Thoracic aorta (tissue), 2 donors: ENCODE data around the gene OR2A7. TPM values are rescaled to one million over a fixed set of nuclear protein-coding genes. Genes with fewer than 3 reads are reported as not detected.
"Not testable (repeated sequence)": the region's sequence is repeated elsewhere in the genome, so short reads cannot be mapped to it uniquely, and the experiment has no call there.

Experiments
- ATAC-seq: fragments of 150-250 bp; one replicate; pipeline ENCODE4 v1.8.0; 2017; ENCODE audit warnings: low read depth; ENCODE audit not compliant: insufficient number of reproducible peaks, low FRiP score
- DNase-seq: peaks from one replicate; pipeline ENCODE4 v3.0.0-alpha.2; 2020; ENCODE audit warnings: low spot score
- H3K27ac ChIP-seq, 2 donors: fragments of 200-600 bp; sonication (generic); 1 replicate in 1 of 2; 2 replicates in 1 of 2; pipeline ENCODE4 v1.5.1; 2016; ENCODE audit warnings: mild to moderate bottlenecking in 2 of 2, moderate library complexity in 2 of 2
- H3K27me3 ChIP-seq: fragments of 200-600 bp; sonication (generic); replicated peaks from 2 replicates; pipeline ENCODE4 v1.6.0; 2016; ENCODE audit warnings: mild to moderate bottlenecking; ENCODE audit not compliant: insufficient read depth
- H3K36me3 ChIP-seq: fragments of 200-600 bp; sonication (generic); one replicate; pipeline ENCODE4 v1.5.1; 2016
- H3K4me1 ChIP-seq, 2 donors: fragments of 200-600 bp; sonication (generic); 1 replicate in 1 of 2; 2 replicates in 1 of 2; pipeline versions ENCODE4 v1.5.1 to v1.6.0; 2016; ENCODE audit warnings: low read depth in 2 of 2, mild to moderate bottlenecking in 1 of 2; ENCODE audit not compliant: control insufficient read depth in 1 of 2
- H3K4me3 ChIP-seq: fragments of 200-600 bp; sonication (generic); 2 replicates; pipeline ENCODE4 v1.5.1; 2016; ENCODE audit warnings: mild to moderate bottlenecking
- H3K9me3 ChIP-seq: fragments of 200-600 bp; sonication (generic); 2 replicates; pipeline ENCODE4 v1.5.1; 2016
- total RNA-seq, 2 donors: library from RNA; depleted of rRNA; stranded (reverse); fragments of >200 nt; gene quantifications; one replicate each; pipeline versions ENCODE4 v1.1.0 to v1.2.3, GENCODE V29; 2016

OR2A7 gene, protein sequence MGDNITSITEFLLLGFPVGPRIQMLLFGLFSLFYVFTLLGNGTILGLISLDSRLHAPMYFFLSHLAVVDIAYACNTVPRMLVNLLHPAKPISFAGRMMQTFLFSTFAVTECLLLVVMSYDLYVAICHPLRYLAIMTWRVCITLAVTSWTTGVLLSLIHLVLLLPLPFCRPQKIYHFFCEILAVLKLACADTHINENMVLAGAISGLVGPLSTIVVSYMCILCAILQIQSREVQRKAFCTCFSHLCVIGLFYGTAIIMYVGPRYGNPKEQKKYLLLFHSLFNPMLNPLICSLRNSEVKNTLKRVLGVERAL
- total RNA-seq, result 1 to 10 TPM in 1 of 2 donors, under 1 TPM in 1; 0.95 to 2.0 TPM

DNA sequence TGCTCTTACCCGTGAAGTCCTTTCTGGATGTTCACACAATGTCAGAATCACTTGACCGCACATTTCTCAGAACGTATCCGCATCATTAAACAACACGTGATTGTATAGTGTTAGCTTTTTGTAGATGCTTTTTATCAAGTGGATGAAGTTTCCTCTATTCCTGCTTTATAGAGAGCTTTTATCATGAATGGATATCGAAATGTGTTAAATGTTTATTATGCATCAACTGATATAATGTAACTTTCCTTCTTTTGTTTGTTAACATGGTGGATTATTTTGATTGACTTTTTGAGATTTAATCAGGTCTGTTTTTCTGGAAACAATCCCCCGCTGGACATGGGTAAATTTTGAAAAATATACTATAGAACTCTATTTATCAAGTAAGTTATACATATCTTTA is at the start of gene OR2A7:
Gene OR2A7 (minus strand): TSS at position 101 of the 400 bp plus-strand sequence. CDS start 5,164 bp downstream, outside the sequence.
- not testable (repeated sequence) for H3K4me3 ChIP-seq, H3K36me3 ChIP-seq, DNase-seq, H3K9me3 ChIP-seq, H3K4me1 ChIP-seq, H3K27me3 ChIP-seq, ATAC-seq, H3K27ac ChIP-seq

DNA sequence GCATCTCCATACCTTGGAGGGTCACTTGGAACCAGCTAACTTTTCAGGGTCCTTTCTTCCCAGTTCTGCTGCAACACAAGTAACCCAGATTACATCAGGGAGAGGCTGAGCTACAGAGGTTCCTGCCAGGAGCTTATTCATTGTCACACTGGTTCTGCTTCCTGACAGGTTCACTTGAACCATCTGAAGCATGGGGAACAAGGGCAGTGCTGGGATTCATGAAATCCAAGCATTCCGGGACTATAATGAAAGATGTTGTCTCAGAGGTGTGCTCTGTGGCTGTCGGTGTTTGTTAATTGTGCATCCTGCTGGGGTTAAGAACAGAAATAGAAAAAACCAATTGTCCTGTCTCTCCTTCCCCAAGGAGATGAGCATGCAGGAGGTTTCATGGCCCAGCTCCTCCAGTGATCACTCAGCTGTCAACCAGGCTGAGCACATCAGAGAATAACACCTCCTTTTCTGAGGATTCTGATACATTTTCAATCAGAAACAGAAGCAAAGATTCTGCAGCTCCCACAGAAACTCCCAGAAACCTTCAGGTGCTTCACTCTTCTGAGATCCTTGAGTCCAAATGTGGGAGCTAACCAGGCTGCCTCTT is 47.4 kb upstream of the OR2A7 start, which contains the start of gene OR2A1:
Gene OR2A1 (plus strand): TSS at position 548 of the 598 bp plus-strand sequence. CDS start 5,706 bp downstream, outside the sequence.
- not testable (repeated sequence) for ATAC-seq

DNA sequence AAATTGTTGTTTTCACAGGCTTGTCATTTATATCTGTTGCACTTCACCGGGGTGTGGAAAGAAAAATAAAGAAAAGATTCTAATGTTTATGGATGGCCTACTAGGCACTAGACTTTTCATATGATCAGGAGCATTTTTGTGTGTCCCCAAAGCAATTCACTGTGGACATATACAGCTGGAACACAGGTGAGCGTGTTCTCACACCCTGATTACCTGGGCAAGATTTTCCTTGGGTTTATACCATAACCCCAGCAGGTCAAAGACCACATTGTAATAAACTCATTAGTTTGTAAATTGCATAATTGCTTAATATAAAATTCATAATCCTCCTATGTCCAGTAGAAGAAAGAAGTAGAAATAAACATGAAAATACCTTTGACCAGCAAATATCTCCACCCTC is 46.6 kb upstream of the OR2A7 start:
- not testable (repeated sequence) for DNase-seq, ATAC-seq, H3K4me1 ChIP-seq, H3K27me3 ChIP-seq, H3K27ac ChIP-seq, H3K36me3 ChIP-seq, H3K4me3 ChIP-seq, H3K9me3 ChIP-seq

More for the DNA sequence above, 47.4 kb upstream of the OR2A7 start, which contains the start of gene OR2A1:
- not testable (repeated sequence) for H3K4me1 ChIP-seq, H3K36me3 ChIP-seq, H3K27me3 ChIP-seq, H3K4me3 ChIP-seq, H3K27ac ChIP-seq, H3K9me3 ChIP-seq, DNase-seq

DNA sequence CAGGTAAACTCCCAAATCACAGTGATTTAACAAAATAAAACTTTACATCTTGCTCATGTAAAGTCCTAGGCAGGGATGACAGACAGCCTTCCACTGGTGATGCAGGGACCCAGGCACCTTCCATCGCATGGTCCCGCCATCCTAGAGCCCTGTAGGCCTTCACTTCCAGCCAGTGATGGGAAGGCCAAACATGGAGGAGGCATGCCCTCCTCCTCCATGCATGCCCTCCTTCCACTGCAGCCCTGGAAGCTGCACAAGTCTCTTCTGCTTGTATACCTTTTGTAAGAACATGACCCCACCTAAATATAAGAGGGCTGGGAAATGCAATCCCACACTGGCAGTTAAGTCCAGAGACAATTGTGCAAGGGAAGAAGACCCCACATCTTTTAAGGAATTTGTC is 45.1 kb upstream of the OR2A7 start:
- not testable (repeated sequence) for H3K4me1 ChIP-seq, ATAC-seq, H3K36me3 ChIP-seq, DNase-seq, H3K27ac ChIP-seq, H3K27me3 ChIP-seq, H3K9me3 ChIP-seq, H3K4me3 ChIP-seq

DNA sequence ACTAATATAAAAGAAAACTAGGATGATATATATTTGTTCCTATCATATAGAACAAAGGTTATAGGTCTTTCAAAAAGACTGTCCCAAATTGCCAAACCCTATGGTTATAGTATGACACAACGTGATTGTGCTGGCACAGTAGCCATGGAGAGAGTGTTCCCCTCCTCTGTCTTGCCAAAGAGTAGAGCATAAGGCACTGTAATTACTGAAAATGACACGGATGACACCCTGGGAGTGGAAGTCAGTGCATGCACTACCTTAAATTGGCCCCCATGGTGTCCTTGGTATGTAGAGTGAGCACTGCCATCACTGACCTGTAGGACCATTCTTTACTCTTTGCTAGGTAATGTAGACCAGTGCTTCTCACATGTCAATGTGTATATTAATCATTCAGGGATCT is 40.6 kb upstream of the OR2A7 start:
- ATAC-seq, H3K9me3 ChIP-seq, H3K4me1 ChIP-seq, DNase-seq, H3K27ac ChIP-seq, H3K36me3 ChIP-seq, H3K4me3 ChIP-seq, H3K27me3 ChIP-seq: not testable (repeated sequence)

DNA sequence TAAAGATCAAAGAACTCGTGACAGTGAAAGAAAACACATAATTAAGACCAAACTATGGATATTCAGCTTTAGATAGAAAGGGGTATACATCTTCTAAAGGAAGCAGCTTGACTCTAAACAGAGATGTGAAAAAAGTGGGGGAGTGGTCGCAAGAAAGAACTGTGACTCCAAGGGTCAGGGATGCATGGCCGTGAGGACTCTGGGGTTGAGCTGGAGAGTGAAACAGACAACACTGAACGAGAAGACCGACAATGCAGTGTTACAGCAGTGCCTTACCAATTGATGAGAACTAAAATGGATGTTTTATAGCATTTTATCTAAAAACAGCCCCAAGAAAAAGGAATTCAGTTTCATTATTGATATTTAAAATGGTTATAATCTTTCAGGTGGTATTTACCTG is 39.0 kb upstream of the OR2A7 start:
- not testable (repeated sequence) for H3K27me3 ChIP-seq, H3K27ac ChIP-seq, H3K4me1 ChIP-seq, H3K9me3 ChIP-seq, H3K4me3 ChIP-seq, H3K36me3 ChIP-seq, DNase-seq, ATAC-seq

DNA sequence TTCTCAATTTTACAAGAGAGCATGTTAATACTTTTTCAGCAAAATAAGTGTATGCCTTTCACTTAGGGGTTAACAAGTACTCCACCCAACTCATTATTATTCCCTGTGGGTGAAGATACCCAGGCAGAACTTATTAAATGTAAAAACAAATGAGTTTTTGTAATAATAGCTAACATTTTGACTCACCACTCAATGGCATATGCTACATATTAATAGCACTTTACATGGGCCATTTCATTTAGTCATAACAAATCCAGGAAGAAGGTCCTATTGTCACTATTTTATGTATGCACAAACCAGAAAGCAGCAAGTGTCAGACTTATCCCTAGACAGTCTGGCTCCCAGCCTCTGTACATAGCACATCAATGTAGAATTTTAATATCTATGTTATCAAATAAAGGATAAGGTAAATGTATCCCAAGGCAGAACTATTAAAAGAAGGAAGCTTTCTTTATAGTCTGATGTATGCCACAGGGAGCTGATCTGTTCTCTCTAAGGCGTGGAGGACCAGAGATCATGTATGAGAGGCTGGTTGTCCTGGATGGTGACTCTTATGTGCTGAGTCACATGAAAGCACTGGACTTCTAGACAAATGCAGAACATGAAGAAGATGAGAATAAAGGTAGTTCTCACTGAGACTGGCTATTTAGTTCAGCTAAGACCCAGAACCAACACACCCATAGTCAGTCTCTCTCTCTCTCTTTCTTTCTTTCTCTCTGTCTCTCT is 38.1 kb upstream of the OR2A7 start:
- not testable (repeated sequence) for H3K4me1 ChIP-seq, H3K4me3 ChIP-seq, H3K27me3 ChIP-seq, DNase-seq, H3K36me3 ChIP-seq, H3K9me3 ChIP-seq, ATAC-seq, H3K27ac ChIP-seq

DNA sequence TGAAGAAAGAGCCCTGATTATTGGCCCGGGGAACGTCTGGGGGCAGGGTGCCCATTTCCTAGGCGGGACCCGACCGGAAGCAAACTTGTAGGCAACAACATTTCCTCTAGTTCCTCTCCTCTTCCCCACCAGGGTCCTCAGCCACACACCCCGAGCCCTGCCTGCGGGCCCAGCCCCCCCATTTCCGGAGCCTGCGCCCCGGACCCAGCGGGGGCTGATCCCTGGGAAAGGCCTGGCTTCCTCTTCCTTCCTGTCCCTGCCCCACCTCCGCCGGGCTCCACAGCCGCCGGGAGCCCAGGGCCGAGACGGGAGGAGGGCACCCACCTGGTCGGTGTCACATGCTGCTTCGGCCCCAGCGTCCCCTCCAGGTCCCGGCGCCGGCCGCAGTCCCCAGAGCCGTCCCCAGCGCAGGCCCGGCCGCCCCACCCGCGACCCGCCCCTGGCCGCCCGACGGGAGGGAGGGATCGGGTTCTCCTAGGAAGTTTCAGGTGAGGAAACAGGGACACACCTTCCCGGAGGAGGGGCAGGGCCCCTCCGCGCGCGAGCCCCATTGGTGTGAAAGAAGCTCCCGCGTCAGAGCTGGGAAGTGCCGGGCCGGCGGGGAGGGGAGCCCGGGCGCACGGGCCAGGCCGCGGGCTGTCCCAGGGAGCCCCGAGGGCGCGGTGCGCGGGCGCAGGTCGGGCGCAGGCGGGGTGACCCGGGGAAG is 29.4 kb upstream of the OR2A7 start:
- not testable (repeated sequence) for H3K4me3 ChIP-seq, H3K4me1 ChIP-seq, H3K36me3 ChIP-seq, H3K27ac ChIP-seq, H3K27me3 ChIP-seq, DNase-seq, H3K9me3 ChIP-seq
- peak; percentile 45 for ATAC-seq

DNA sequence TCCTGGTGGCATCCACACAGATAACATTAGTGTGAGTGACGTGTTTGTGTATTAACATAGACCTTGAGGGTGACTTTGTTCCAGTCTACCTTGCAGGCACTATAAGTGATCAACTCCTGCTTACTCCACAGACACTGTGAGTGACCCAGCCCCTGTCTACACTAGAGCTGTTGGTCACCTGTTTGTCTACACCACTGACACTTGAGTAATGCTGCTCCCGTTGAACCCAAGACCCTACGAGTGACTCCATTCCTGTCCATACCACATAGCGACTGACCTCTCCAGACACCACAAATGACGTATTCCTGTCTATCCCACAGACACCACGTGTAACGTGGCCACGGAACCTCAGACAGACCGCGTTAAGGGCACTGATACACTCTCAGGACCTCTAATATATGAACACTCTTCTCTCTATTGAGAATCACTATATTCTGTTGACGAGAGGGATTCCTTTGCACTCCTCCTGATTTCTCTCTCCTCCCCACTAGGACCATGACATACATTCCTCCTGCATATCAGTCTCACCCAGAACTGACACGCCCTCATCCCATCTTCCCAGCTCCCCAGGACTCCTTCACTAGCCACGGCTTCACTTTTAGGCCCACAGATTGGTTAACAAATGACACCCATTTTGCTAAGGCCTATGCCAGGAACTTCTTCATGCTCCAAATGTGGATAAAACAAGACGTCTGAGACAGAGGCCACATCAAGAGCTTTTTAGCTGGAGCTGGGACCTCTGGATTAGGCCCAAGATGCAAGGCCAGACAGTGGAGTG is 28.0 kb upstream of the OR2A7 start:
- not testable (repeated sequence) for H3K4me1 ChIP-seq, H3K27me3 ChIP-seq, ATAC-seq, H3K4me3 ChIP-seq, H3K9me3 ChIP-seq, H3K36me3 ChIP-seq, DNase-seq, H3K27ac ChIP-seq

DNA sequence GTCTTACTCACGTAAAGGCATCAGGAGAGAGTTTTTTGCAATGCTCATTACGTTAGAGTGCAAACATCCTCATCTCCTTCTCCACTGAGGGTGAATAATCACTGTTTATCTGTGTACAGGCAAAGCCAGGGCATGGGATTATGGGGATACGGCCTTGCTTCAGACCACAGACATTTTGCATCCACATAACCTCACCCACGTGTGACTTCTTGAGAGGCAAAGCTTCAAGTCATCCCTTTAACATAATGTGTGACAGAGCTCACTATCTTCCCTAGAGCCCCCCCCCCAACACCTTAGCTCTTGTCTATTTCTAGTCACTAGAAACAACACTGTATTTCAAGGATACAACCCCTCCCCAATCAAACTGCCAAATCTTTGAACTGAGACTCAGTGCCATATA is 27.0 kb upstream of the OR2A7 start:
- not testable (repeated sequence) for H3K4me1 ChIP-seq, H3K27me3 ChIP-seq, H3K36me3 ChIP-seq, H3K27ac ChIP-seq, ATAC-seq, DNase-seq, H3K4me3 ChIP-seq, H3K9me3 ChIP-seq

DNA sequence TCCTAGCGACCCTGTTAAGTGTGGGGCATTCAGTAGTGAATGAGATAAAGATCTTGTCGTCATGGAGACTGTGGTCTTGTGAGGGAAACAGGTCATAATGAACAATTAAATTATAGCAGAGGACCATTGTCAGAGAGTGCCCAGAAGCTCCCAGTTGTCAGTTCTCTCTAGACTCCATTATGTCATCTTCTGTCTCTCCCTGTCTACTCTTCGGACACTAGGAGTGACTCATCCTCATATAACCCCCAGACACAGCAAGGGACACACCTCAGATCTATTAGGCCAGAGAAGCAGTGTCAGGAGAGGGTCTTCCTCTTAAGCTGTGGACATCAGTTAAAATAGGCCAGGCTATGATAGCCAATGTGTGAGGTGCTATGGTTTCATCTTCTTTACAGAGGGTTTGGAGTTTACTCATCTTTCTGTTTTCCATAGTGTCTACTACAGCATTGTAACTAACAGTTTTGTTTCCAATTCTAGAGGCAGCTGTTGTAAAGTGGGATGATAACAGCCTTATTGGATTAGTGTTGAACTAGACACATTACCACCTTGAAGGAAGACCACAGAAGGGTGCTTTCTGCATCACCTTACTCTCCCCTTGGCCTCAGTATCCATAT is 22.7 kb upstream of the OR2A7 start:
- H3K36me3 ChIP-seq, result not testable (repeated sequence)

More for the DNA sequence above, 22.7 kb upstream of the OR2A7 start:
- H3K27me3 ChIP-seq, DNase-seq, H3K27ac ChIP-seq, H3K9me3 ChIP-seq, H3K4me3 ChIP-seq, ATAC-seq, H3K4me1 ChIP-seq: not testable (repeated sequence)
